Trophoblast cell (in vitro differentiated cells and primary cell): ENCODE results near the gene ADI1.
A peak's percentile ranks its signal among the peaks of the same experiment; 100 is the strongest.

Source experiments
- DNase-seq, 2 donors: peaks; one replicate each; pipeline ENCODE4 v3.0.0-alpha.2; 2016
- H2AFZ ChIP-seq: 2 replicates; pipeline ENCODE4 v1.6.1; 2013; ENCODE audit warnings: low read length, moderate library complexity, mild to moderate bottlenecking; ENCODE audit not compliant: insufficient read depth, poor library complexity
- H2AK5ac ChIP-seq: 2 replicates; pipeline ENCODE4 v1.6.1; 2013; ENCODE audit warnings: mild to moderate bottlenecking, low read length
- H2BK120ac ChIP-seq: 2 replicates; pipeline ENCODE4 v1.6.1; 2013; ENCODE audit warnings: low read length, mild to moderate bottlenecking, moderate library complexity; ENCODE audit not compliant: insufficient read depth, poor library complexity
- H2BK12ac ChIP-seq: 2 replicates; pipeline ENCODE4 v1.6.1; 2013; ENCODE audit warnings: mild to moderate bottlenecking, low read length, moderate library complexity
- H2BK5ac ChIP-seq: 2 replicates; pipeline ENCODE4 v1.6.1; 2013; ENCODE audit warnings: low read length, low read depth, moderate library complexity, mild to moderate bottlenecking; ENCODE audit not compliant: poor library complexity
- H3K14ac ChIP-seq: 2 replicates; pipeline ENCODE4 v1.6.1; 2013; ENCODE audit warnings: mild to moderate bottlenecking, low read length
- H3K18ac ChIP-seq: 2 replicates; pipeline ENCODE4 v1.6.1; 2013; ENCODE audit warnings: mild to moderate bottlenecking, low read length
- H3K23ac ChIP-seq: 2 replicates; pipeline ENCODE4 v1.6.1; 2013; ENCODE audit warnings: low read length
- H3K27ac ChIP-seq: 2 replicates; pipeline ENCODE4 v1.5.1; 2013; ENCODE audit warnings: low read depth, mild to moderate bottlenecking, inconsistent platforms, low read length, moderate library complexity
- H3K27me3 ChIP-seq: 2 replicates; pipeline ENCODE4 v1.6.1; 2013; ENCODE audit warnings: inconsistent platforms, mild to moderate bottlenecking, low read length, moderate library complexity; ENCODE audit not compliant: insufficient read depth
- H3K36me3 ChIP-seq, 2 experiments: 1 replicate in 1 of 2; 2 replicates in 1 of 2; pipeline ENCODE4 v1.6.1; 2013; ENCODE audit warnings: low read length in 2 of 2, mild to moderate bottlenecking in 2 of 2, moderate library complexity in 1 of 2; ENCODE audit not compliant: insufficient read depth in 2 of 2, control insufficient read depth in 1 of 2
- H3K4ac ChIP-seq: 2 replicates; pipeline ENCODE4 v1.6.1; 2013; ENCODE audit warnings: low read depth, mild to moderate bottlenecking, low read length, moderate library complexity
- H3K4me1 ChIP-seq, 2 experiments: 1 replicate in 1 of 2; 2 replicates in 1 of 2; pipeline ENCODE4 v1.6.1; 2013; ENCODE audit warnings: low read length in 2 of 2, mild to moderate bottlenecking in 2 of 2, moderate library complexity in 1 of 2; ENCODE audit not compliant: insufficient read depth in 2 of 2, control insufficient read depth in 1 of 2
- H3K4me2 ChIP-seq: 2 replicates; pipeline ENCODE4 v1.6.1; 2013; ENCODE audit warnings: inconsistent platforms, mild to moderate bottlenecking, low read length, moderate library complexity
- H3K4me3 ChIP-seq: 2 replicates; pipeline ENCODE4 v1.5.1; 2013; ENCODE audit warnings: mild to moderate bottlenecking, low read depth, low read length, inconsistent platforms
- H3K79me1 ChIP-seq: one replicate; pipeline ENCODE4 v1.6.1; 2013; ENCODE audit warnings: low read length
- H3K79me2 ChIP-seq: 2 replicates; pipeline ENCODE4 v1.6.1; 2013; ENCODE audit warnings: low read length, mild to moderate bottlenecking; ENCODE audit not compliant: control insufficient read depth, insufficient read depth, poor library complexity
- H3K9ac ChIP-seq: 2 replicates; pipeline ENCODE4 v1.6.1; 2013; ENCODE audit warnings: mild to moderate bottlenecking, low read length
- H3K9me3 ChIP-seq: 2 replicates; pipeline ENCODE4 v1.6.1; 2013; ENCODE audit warnings: low read depth, mild to moderate bottlenecking, control low read depth, inconsistent platforms, low read length; ENCODE audit not compliant: insufficient read depth
- H4K12ac ChIP-seq: 2 replicates; pipeline ENCODE4 v1.6.1; 2013; ENCODE audit warnings: low read depth, mild to moderate bottlenecking, low read length, moderate library complexity
- H4K8ac ChIP-seq: 2 replicates; pipeline ENCODE4 v1.6.1; 2013; ENCODE audit warnings: low read depth, mild to moderate bottlenecking, low read length, moderate library complexity
- H4K91ac ChIP-seq: one replicate; pipeline ENCODE4 v1.6.1; 2013; ENCODE audit warnings: low read depth, mild to moderate bottlenecking, low read length, moderate library complexity
- WGBS: extraction: QIAGEN DNeasy Blood & Tissue Kit; methylation state at CpG from one replicate; pipeline ENCODE4 v1.1.7; 2013; ENCODE audit warnings: missing lambda C conversion rate; ENCODE audit not compliant: insufficient read length, insufficient coverage; ENCODE audit errors: extremely low coverage; 5-methylcytosine and 5-hydroxymethylcytosine counted together

ADI1 gene

DNA sequence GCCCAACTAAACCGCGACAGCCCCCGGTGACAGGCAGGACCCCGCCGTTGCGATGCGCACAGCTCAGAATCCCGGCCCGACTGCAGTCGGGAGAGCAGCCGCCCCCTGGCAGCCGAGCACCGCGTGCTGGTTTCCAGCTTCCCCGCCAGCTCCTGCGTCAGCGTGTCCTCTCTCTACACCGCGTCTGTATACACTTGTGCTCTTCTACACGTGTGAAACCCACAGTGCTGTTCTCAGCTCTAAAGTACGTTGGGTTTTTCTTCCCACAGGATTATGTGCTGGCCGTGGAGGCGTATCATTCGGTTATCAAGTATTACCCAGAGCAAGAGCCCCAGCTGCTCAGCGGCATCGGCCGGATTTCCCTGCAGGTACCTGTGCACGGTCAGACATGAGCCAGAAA lies 54.0 kb downstream of the ADI1 start:
- H4K91ac ChIP-seq: no peak overlapping the region
- H3K27me3 ChIP-seq: no peaks in the 10 kb centered on the region
- H3K4me1 ChIP-seq: peaks cover 5 to 7% of the 10 kb centered on the region in 2 experiments
- H2BK12ac ChIP-seq: no peak overlapping the region
- no peak overlapping the region for H2AFZ ChIP-seq
- H3K23ac ChIP-seq: no peak overlapping the region
- H3K4me3 ChIP-seq: no peak overlapping the region
- H3K18ac ChIP-seq: no peak overlapping the region
- DNase-seq: no peak
- no peak overlapping the region for H3K4ac ChIP-seq
- H3K14ac ChIP-seq: no peak overlapping the region
- no peaks in the 10 kb centered on the region for H3K9me3 ChIP-seq
- H2BK5ac ChIP-seq: no peak overlapping the region
- no peaks in the 10 kb centered on the region for H3K79me2 ChIP-seq
- no CpG with 5 or more reads among the region's 28 CpGs for WGBS
- no peak overlapping the region for H2AK5ac ChIP-seq
- H2BK120ac ChIP-seq: no peak overlapping the region
- H3K4me2 ChIP-seq: no peak overlapping the region
- H3K36me3 ChIP-seq: peaks cover 25 to 29% of the 10 kb centered on the region in 2 experiments
- no peak overlapping the region for H4K8ac ChIP-seq
- H3K9ac ChIP-seq: no peak overlapping the region
- H3K79me1 ChIP-seq: no peaks in the 10 kb centered on the region
- H4K12ac ChIP-seq: no peak overlapping the region
- no peak overlapping the region for H3K27ac ChIP-seq

DNA sequence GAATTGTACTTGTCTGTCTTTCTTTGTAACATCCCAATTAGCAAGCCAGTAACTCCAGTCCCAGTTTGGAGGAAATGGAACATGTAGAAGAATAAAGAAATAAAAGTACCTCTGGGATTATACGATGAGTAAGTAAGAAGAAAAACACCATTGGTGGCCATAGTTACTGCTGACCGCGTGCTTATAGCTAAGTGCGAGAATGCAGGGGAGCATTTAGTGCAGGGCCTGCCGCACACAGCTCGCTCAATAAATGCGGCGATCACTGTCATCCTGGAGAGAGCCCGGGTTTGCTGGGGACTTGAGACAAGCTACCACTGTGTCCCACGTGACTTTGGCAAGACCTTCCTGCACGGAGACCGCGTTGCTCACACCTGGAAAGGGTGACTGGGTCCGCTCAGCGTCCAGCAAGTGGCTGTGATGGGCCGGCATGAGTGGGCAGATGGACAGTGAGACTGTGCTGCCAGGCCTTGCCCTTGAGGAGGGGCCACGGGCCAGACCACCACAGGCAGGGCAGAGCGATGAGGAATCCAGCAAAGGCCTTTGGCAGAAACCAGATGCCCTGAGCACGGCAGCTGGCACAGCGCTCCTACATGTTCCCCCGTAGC lies 54.8 kb downstream of the ADI1 start:
- no peak overlapping the region for H3K4me2 ChIP-seq
- no peaks in the 10 kb centered on the region for H3K79me2 ChIP-seq
- H4K12ac ChIP-seq: no peak overlapping the region
- no CpG with 5 or more reads among the region's 21 CpGs for WGBS
- H3K79me1 ChIP-seq: no peaks in the 10 kb centered on the region
- no peak overlapping the region for H2BK12ac ChIP-seq
- H2AK5ac ChIP-seq: no peak overlapping the region
- H4K91ac ChIP-seq: no peak overlapping the region
- no peak overlapping the region for H3K9ac ChIP-seq
- no peak for DNase-seq
- no peak overlapping the region for H2AFZ ChIP-seq
- no peaks in the 10 kb centered on the region for H3K9me3 ChIP-seq
- no peaks in the 10 kb centered on the region for H3K27me3 ChIP-seq
- no peak overlapping the region for H3K18ac ChIP-seq
- no peak overlapping the region for H2BK5ac ChIP-seq
- no peak overlapping the region for H4K8ac ChIP-seq
- H3K36me3 ChIP-seq: peaks cover 23 to 29% of the 10 kb centered on the region in 2 experiments
- H2BK120ac ChIP-seq: no peak overlapping the region
- H3K4me3 ChIP-seq: no peak overlapping the region
- no peak overlapping the region for H3K27ac ChIP-seq
- no peak overlapping the region for H3K23ac ChIP-seq
- peaks cover 5 to 7% of the 10 kb centered on the region in 2 experiments for H3K4me1 ChIP-seq
- no peak overlapping the region for H3K4ac ChIP-seq
- H3K14ac ChIP-seq: no peak overlapping the region

DNA sequence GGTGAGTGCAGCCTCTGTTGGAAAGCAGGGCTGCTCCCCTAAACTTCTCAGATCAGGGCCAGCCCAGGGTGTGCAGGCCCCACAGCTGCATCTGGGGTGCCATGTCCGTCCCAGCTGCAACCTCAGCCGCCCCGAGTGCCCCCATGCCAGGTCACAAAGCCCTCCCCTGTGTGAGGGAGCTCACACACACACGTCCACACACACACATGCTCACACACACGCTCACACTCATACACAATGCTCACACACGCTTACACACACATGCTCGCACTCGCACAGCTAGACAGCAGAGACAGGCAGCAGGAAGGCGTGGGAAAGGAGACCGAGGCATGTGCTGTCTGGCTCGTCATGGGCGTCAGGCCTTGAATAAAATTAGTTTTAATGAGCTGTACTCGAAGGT lies 55.4 kb downstream of the ADI1 start:
- Histone ChIP-seq H2AFZ (no peak overlapping the region), H4K12ac (no peak overlapping the region), H3K4me1 (peaks cover 5 to 7% of the 10 kb centered on the region in 2 experiments), H3K4me3 (peak overlapping the region; percentile 16), H2BK120ac (no peak overlapping the region), H3K14ac (no peak overlapping the region), H2BK12ac (no peak overlapping the region), H2AK5ac (no peak overlapping the region), H3K27ac (no peak overlapping the region), H3K18ac (no peak overlapping the region), H3K4me2 (no peak overlapping the region), H3K27me3 (no peaks in the 10 kb centered on the region), H2BK5ac (no peak overlapping the region), H3K23ac (no peak overlapping the region), H3K79me1 (no peaks in the 10 kb centered on the region), H4K91ac (no peak overlapping the region), H3K36me3 (peaks cover 23 to 29% of the 10 kb centered on the region in 2 experiments), H3K79me2 (no peaks in the 10 kb centered on the region), H3K4ac (no peak overlapping the region), H3K9ac (no peak overlapping the region), H4K8ac (no peak overlapping the region), H3K9me3 (no peaks in the 10 kb centered on the region)
- DNase-seq: no peak
- no CpG with 5 or more reads among the region's 13 CpGs for WGBS

DNA sequence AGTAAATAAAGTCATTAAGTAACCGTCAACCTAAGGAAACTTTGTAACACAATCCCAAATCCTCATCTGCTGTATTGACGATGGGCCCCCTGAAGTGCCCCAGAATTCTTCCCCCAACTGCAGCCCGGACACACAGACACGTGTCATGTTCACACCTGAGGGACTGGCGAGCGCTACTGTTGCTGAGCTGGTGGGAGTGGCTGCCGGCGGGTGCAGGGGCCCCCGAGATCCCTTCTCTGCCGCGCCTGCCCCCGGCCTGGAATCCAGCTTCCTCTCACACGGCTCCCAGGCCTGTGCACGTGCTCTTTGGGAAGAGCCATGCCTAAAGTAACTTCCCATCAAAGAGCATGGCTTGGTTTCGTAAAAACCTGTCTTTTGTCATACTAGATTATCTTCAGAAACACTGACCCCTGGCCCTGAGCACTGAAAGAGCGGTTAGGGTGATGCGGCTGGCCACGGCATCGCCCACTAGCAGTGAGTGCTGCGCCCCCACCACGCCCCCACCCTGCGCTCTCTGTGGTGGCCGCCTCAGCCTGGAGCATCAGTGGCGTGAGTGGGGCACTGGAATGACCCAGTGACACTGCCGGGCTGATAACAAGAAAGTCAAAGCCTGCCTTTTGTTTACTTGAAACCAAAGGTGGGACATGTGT lies 56.0 kb downstream of the ADI1 start:
- Histone ChIP-seq H4K12ac (no peak overlapping the region), H3K18ac (no peak overlapping the region), H2BK5ac (no peak overlapping the region), H3K36me3 (peaks cover 21 to 25% of the 10 kb centered on the region in 2 experiments), H3K4me3 (no peak overlapping the region), H3K79me2 (no peaks in the 10 kb centered on the region), H3K23ac (no peak overlapping the region), H3K14ac (no peak overlapping the region), H2AFZ (no peak overlapping the region), H3K9me3 (no peaks in the 10 kb centered on the region), H2AK5ac (no peak overlapping the region), H3K4me1 (peaks cover 5 to 7% of the 10 kb centered on the region in 2 experiments), H2BK120ac (no peak overlapping the region), H3K27ac (no peak overlapping the region), H4K8ac (no peak overlapping the region), H3K79me1 (no peaks in the 10 kb centered on the region), H3K27me3 (no peaks in the 10 kb centered on the region), H3K4ac (no peak overlapping the region), H2BK12ac (no peak overlapping the region), H4K91ac (no peak overlapping the region), H3K4me2 (no peak overlapping the region), H3K9ac (no peak overlapping the region)
- no CpG with 5 or more reads among the region's 25 CpGs for WGBS
- DNase-seq: no peak
